Inflammatory macrophage (primary cell): Measurements from ENCODE around the gene RAE1.
A peak's percentile ranks its signal among the peaks of the same experiment; 100 is the strongest.

ENCODE experiments used
- DNase-seq, 2 donors: peaks; one replicate each; pipeline ENCODE4 v3.0.0-alpha.2; 2020 to 2022
- total RNA-seq, 18 experiments: gene quantifications; one replicate each; lab custom pipeline; 2026; ENCODE audit warnings: mixed read lengths in 6 of 18, inconsistent platforms in 2 of 18; lab: John Stamatoyannopoulos, UW

Gene RAE1, protein sequence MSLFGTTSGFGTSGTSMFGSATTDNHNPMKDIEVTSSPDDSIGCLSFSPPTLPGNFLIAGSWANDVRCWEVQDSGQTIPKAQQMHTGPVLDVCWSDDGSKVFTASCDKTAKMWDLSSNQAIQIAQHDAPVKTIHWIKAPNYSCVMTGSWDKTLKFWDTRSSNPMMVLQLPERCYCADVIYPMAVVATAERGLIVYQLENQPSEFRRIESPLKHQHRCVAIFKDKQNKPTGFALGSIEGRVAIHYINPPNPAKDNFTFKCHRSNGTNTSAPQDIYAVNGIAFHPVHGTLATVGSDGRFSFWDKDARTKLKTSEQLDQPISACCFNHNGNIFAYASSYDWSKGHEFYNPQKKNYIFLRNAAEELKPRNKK
- 19.7 to 43.1 (median 36.7) reads per million in 18 experiments for total RNA-seq

DNA sequence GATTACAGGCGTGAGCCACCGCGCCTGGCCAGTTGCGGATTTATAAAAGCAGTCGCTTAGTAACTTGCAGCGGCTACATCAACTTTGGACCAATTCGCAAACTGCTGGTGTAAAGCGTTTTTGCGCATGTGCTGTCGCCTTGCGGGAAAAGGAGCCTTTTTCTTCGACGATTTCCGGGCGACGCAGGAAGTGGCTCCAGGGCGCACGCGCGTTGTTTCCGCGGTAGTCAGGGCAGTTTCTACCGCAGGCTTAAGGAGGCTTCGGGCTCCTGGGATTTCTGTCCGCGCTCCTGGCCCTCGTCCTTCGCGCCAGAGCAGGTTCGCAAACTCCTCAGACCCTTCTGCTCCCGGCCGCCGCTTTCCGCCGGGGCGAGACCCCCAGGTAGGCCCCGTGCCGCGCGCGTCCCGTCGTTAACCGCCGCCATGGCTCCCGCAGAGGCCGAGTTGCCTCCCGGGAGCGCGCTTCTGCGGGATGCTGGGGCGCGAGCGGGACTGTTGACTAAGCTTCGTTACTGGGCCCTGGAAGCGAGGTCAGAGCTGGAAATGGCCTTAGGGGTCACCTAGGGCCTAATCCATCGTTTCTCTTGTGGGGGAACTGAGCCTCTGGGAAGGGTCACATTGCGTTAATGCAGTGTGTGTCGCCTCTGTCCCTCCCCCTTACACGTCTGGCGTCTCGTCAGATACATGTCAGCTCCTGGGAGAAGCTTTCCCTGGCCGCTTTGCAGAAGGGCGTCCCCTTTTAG is at the start of gene RAE1:
Gene RAE1, plus strand, starts transcription at position 214 of the 742 bp plus-strand sequence. CDS start 2,784 bp downstream, outside the sequence.
- DNase-seq = peak; percentile 90 to 94

- DNase-seq = no peak
Measured at GRCh38 chr20:57306747-57307146, 44.3 kb upstream of the RAE1 start.

DNA sequence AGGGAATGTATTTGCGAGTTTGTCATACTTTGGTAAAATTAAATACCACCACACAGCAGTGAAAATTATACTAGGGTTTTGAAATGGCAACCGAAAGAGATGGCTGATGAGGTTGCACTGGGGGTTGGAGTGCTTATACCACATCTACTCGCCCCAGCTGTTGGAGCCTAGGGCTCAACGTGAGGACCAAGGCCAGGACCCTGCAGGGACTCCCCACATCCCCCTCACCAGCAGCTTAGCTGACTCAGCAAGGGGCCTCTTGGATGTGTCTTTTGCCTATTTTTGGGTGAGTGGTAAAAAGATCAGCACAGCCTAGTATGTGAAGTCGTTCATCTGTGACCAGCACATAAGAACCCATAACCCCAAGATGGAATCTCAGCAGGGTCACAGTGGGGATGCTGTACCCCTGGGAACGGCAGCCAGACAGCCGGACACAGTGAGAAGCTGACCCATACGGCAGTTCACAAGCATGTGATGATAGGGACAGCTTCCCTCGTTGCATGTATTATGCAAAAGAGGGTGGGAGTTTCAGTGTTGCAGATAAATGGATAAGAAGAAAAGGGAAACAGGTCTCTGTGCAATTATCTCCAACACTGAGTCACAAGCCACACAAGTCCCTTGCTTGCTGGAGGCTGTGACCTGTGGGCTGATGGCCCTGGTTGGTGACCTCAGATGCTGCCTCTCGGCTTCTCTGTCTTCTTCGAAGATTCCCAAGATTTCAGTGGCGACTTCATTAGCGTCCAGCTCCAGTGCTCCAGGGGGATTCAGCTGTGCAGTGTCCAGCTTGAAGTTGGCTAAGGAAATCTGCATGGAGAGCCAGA is 42.4 kb upstream of the RAE1 start:
- peak in 1 of 2 donors; percentile 47 for DNase-seq

DNA sequence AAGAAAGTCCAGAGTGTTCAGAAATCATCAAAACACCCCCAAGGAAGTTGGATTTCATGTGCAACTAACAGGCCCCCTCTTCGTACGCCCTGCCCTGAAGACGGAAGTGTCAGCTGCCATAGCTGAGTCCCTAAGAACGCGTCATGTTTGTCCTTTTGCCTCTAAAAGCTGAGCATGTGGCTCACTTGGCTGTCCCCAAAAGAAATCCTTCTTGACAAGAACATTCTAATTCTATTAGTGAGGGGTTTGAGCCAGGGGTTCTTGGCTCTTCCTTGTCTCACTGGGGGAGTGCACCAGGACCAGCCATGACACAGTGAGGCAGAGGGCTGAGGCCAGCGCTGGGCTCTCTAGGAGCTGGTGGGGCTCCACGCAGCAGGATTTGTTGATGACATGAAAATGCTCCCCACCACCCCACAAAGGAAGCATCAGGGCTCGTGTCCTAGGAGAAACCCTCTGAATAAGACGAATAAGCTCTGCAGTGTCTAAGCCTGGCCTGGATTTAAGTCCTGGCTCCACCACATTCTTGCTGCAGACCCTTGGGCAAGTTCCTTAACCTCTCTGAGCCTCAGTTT is 41.4 kb upstream of the RAE1 start:
- no peak for DNase-seq

GRCh38 chr20:57310821-57311514 is 40.1 kb upstream of the RAE1 start:
- DNase-seq = no peak

DNA sequence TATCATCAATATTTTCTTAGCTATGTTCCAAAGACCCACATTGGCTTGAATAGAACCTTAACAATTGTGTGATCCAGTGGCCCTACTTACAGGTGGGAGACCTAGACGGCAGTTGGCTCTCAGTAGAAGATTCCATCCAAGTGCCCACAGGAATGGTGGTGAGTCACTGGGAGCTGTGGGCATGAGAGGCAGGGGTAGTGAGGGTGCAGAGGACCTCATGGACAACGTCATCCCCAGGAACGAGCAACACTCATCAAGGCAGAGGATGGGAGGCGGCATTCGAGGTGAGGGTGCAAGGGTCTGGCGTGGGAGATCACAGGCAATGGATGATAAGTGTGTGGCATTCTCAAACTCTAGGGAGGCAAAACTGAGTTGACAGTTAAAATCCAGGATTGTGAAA is 38.9 kb upstream of the RAE1 start:
- no peak for DNase-seq

DNA sequence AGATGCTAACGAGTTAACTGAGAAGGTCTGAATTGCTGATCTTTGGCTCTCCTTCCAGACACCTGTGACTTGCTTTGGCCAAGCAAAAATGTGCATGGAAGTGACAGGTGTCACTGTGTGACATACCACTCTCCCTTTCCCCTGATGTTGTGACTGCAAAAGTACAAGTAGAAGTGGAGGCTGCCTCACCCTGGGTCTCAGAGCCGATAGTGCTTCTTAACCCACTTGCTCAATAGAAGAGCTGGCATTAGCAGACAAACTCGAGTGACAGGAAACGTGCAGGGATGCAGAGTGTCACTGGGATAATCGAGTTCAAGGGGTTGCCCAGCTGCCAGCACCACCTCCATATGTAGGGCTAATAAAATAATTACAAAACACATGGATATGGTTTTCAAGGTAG is 37.8 kb upstream of the RAE1 start:
- DNase-seq = no peak

GRCh38 chr20:57313951-57314350 is 37.1 kb upstream of the RAE1 start:
- no peak for DNase-seq

DNA sequence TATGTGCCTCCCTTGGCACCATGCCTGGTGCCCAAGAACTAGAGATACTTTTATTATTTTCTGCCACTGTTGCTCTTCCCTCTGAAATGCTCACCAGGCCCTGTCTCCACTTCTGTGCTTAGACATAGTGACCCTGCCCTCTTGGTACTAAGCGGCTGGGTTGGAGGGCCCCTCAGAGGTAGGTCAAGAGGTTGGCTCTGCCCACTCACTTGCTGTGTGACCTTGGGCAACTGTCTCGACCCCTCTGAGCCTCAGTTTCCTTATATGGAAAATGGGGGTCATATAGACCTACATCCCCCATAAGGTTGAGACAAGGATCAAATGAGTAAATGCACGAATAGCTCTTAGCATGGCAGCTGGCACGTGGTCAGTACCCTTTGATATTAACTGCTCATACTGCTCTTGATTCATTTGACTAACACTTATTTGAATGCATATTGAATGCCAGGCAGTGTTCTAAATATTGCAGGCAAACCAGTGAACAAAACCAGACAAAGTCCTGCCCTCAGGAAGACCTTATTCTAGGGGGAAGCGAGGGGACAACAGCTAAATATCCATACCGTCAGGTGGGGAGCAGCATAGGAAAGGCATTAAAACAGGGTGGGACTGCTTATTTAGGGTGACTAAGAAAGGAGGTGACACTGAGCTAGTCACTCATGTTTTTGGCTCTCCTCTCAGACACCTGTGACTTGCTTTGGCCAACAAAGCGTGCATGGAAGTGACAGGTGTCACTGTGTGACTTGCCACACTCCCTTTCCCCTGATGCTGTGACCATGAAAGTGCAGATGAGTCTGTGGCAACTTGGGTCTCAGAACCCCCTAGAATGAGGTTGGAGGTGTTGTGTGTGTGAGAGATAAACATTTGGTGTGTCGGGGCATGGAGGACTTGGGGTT is 35.7 kb upstream of the RAE1 start:
- no peak for DNase-seq

GRCh38 chr20:57315976-57316480 is 35.0 kb upstream of the RAE1 start:
- no peak for DNase-seq

- DNase-seq = no peak
Measured at GRCh38 chr20:57316795-57317201, 34.3 kb upstream of the RAE1 start.

GRCh38 chr20:57317316-57317788 is 33.7 kb upstream of the RAE1 start:
- DNase-seq = no peak

GRCh38 chr20:57317789-57318371 is 33.2 kb upstream of the RAE1 start:
- no peak for DNase-seq

DNA sequence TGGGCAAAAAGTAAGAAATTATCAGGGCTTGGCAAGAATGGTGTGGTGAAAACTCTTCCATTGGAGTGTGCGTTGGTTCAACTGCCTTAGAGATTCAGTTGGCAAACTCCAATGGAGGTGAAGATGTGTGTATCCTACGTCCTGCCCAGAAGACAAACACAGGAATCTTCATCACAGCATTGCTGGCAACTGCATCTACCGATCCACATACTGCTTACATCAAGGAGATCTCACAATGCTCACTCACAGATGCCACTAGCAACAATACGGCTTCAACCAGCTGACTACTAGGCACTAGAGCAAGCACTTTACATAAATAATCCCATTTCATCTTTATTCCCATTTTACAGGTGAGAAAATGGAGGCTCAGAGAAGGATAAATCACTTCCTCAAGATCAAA is 31.5 kb upstream of the RAE1 start:
- DNase-seq = no peak

DNA sequence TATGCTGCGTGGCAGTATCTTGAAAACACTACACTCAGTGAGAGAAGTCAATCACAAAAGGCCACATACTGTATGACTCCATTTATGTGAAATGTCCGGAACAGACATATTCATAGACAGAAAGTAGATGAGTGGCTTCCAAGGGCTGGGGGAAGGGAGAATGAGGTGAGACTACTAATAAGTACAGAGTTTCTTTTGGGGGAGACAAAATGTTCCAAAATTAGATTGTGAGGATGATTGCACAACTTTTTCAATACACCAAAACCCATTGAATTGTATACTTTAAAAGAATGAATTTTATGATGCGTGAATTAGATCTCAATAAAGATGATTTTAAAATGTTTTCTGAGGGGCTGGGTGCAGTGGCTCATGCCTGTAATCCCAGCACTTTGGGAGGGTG is 30.7 kb upstream of the RAE1 start:
- no peak for DNase-seq

DNA sequence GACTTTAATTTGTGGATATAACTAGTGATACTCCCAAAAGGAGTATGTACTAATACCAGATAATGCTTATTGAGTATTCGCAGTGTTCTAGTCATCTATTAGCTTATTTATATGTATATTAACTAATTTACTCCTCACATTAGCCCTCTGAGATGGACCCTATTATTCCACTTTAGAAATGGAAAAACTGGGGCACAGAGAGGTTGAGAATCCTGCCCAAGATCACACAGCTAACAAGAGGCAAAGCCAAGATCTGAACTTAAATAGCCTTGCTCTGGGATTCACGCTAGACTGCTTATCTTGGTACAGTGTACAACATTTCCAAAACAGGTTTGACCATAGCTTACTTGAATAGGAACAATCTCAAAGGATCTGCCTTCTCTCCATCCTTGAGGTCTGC is 29.9 kb upstream of the RAE1 start:
- no peak for DNase-seq

DNA sequence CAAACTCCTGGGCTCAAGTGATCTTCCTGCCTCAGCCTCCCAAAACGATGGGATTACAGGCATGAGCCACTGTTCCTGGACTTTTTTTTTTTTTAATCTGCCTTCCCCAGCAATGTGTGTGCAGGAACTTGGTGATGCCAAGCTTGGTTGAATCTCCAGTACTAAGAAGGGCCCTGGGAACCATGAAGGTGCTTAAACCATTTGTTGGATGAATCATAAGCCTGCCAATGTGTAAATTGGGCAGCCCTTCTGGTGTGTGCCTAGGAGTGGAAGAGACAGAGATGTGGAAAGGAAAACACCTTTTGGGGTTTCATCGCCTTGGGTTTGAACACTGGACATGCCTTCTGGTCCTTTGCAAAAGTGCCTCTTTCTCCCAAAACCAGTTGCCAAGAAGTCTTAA is 28.6 kb upstream of the RAE1 start:
- no peak for DNase-seq

DNA sequence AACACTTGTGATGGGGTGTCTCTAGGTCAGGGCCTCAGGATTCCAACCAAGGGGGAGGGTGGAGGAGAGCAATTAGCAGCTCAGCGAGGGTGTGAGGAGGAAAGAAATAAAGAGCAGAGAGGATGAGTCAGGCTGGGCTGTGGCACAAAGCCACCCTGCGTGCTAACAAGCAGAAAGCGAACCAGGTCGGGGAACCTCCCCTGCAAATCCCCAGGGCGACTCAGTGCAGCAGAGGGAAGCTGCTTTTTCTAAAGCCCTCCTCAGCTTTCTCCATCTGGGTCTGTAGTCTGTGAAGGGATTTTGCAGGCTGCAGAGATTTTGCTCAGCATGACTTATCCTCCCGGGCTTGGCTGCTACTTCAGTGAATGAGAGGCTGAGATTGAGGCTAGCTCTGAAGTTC is 28.0 kb upstream of the RAE1 start:
- no peak for DNase-seq

- DNase-seq = no peak
Measured at GRCh38 chr20:57325632-57326356, 25.3 kb upstream of the RAE1 start.
